ENCODE data around the gene WT1. TPM values are rescaled to one million over a fixed set of nuclear protein-coding genes. Genes with fewer than 3 reads are reported as not detected.

Gene WT1
- total and polyA plus RNA-seq, 4 donors: 0.07 to 0.92 (median 0.47) TPM

DNA sequence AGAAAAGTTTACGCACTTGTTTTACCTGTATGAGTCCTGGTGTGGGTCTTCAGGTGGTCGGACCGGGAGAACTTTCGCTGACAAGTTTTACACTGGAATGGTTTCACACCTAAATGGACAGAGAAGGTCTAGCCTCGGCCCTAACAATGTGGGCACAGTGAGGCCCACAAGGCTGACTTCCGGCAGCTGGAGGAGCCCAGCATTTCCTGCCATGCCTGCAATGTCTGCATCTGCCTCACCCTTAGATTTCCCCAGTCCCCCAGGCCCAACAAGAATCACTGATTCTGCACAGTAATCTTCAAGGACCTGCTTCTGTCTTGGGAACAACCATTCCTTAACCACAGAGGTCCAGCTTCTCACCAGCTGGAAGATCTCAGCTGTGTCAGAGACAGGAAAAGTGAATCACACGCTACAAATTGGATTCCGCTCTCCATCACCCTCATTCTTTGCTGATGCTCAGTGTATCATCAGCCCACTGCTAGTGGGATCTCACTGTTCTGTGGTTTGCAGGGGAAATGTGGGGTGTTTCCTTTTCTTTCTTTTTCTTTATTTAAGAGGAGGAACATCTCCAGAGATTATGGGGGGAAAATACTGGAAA, 43.3 kb downstream of the WT1 start:
- H3K4me3 ChIP-seq: no peak overlapping the region
- peaks cover 0 to 6% (median 6%) of the 10 kb centered on the region in 3 donors for H3K27me3 ChIP-seq (ENCODE audit: control insufficient read depth in 3 of 3, insufficient read depth in 3 of 3, low read length in 2 of 3)
- TF ChIP-seq, protein P1, sequence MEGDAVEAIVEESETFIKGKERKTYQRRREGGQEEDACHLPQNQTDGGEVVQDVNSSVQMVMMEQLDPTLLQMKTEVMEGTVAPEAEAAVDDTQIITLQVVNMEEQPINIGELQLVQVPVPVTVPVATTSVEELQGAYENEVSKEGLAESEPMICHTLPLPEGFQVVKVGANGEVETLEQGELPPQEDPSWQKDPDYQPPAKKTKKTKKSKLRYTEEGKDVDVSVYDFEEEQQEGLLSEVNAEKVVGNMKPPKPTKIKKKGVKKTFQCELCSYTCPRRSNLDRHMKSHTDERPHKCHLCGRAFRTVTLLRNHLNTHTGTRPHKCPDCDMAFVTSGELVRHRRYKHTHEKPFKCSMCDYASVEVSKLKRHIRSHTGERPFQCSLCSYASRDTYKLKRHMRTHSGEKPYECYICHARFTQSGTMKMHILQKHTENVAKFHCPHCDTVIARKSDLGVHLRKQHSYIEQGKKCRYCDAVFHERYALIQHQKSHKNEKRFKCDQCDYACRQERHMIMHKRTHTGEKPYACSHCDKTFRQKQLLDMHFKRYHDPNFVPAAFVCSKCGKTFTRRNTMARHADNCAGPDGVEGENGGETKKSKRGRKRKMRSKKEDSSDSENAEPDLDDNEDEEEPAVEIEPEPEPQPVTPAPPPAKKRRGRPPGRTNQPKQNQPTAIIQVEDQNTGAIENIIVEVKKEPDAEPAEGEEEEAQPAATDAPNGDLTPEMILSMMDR (IDR thresholded peaks at IDR 0.05; ENCODE audit: control extremely low read depth, extremely low read depth): no peak
- H3K27ac ChIP-seq (ENCODE audit: low read depth in 1 of 2, low read length in 1 of 2): no peak overlapping the region
- DNase-seq (no peak), ATAC-seq (ENCODE audit: insufficient read depth, low FRiP score) (no peak)
- WGBS, 2 donors: 65 to 74% methylated on average over 8 of the region's 8 CpGs
- no peak overlapping the region for H3K9ac ChIP-seq (ENCODE audit: insufficient read depth in 1 of 2, low read length in 2 of 2)
- no peaks in the 10 kb centered on the region for H3K36me3 ChIP-seq (ENCODE audit: control insufficient read depth in 4 of 4, insufficient read depth in 4 of 4, low read length in 4 of 4)
- no peaks in the 10 kb centered on the region for H3K4me1 ChIP-seq (ENCODE audit: control insufficient read depth in 5 of 5, insufficient read depth in 5 of 5, low read length in 5 of 5)
- H3K9me3 ChIP-seq (ENCODE audit: control insufficient read depth in 4 of 4, insufficient read depth in 3 of 4, low read length in 3 of 4): peaks cover 0 to 7% (median 0%) of the 10 kb centered on the region in 4 donors

DNA sequence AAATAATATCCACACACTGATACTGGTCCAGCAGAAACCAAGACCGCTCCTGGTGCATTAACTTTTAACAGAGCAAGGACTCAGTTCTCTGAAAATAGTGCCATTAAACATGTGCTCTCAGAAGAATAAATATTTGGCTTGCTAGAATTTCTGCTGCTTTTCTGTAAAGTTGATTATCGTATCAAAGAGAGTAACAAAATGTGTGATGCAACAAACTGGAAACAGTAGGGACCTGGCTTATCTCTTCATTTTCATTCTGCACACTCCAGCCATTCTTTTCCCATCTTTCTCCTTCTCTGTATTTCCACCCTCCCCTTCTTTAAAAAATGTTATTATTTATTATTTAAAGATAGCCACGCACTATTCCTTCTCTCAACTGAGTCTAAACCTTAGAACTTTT, 43.9 kb downstream of the WT1 start:
- peaks cover 0 to 6% (median 5%) of the 10 kb centered on the region in 3 donors for H3K27me3 ChIP-seq (ENCODE audit: control insufficient read depth in 3 of 3, insufficient read depth in 3 of 3, low read length in 2 of 3)
- peaks cover 0 to 7% (median 0%) of the 10 kb centered on the region in 4 donors for H3K9me3 ChIP-seq (ENCODE audit: control insufficient read depth in 4 of 4, insufficient read depth in 3 of 4, low read length in 3 of 4)
- H3K36me3 ChIP-seq (ENCODE audit: control insufficient read depth in 4 of 4, insufficient read depth in 4 of 4, low read length in 4 of 4): no peaks in the 10 kb centered on the region
- WGBS, 2 donors: 75 to 87% methylated on average over 3 of the region's 3 CpGs
- TF ChIP-seq, protein P1 (IDR thresholded peaks at IDR 0.05; ENCODE audit: control extremely low read depth, extremely low read depth): no peak
- ATAC-seq (ENCODE audit: insufficient read depth, low FRiP score): no peak
- H3K4me3 ChIP-seq: no peak overlapping the region
- no peaks in the 10 kb centered on the region for H3K4me1 ChIP-seq (ENCODE audit: control insufficient read depth in 5 of 5, insufficient read depth in 5 of 5, low read length in 5 of 5)
- no peak overlapping the region for H3K27ac ChIP-seq (ENCODE audit: low read depth in 1 of 2, low read length in 1 of 2)
- no peak overlapping the region for H3K9ac ChIP-seq (ENCODE audit: insufficient read depth in 1 of 2, low read length in 2 of 2)
- no peak for DNase-seq

DNA sequence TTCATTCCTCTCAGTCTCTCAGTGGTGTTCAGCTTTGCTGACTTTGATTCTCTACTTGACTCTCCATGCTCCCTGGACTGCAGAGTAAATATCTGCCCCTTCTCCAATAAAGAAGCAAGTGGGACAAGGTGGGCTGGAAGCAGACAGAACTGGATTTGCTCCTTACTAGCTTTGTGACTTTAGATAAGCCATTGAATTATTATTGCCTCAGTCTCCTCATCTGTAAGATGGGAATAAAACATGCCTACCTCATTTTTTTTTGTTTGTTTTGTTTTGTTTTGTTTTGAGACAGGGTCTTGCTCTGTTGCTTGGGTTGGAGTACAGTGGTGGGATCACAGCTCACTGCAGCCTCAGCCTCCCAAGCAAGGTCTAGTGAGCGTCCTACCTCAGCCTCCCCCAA, 44.6 kb downstream of the WT1 start:
- Histone ChIP-seq H3K36me3 (ENCODE audit: control insufficient read depth in 4 of 4, insufficient read depth in 4 of 4, low read length in 4 of 4) (no peaks in the 10 kb centered on the region), H3K27ac (ENCODE audit: low read depth in 1 of 2, low read length in 1 of 2) (no peak overlapping the region), H3K9ac (ENCODE audit: insufficient read depth in 1 of 2, low read length in 2 of 2) (no peak overlapping the region), H3K4me3 (no peak overlapping the region), H3K27me3 (ENCODE audit: control insufficient read depth in 3 of 3, insufficient read depth in 3 of 3, low read length in 2 of 3) (peaks cover 0 to 5% (median 3%) of the 10 kb centered on the region in 3 donors), H3K9me3 (ENCODE audit: control insufficient read depth in 4 of 4, insufficient read depth in 3 of 4, low read length in 3 of 4) (peaks cover 0 to 7% (median 0%) of the 10 kb centered on the region in 4 donors), H3K4me1 (ENCODE audit: control insufficient read depth in 5 of 5, insufficient read depth in 5 of 5, low read length in 5 of 5) (no peaks in the 10 kb centered on the region)
- TF ChIP-seq, protein P1 (IDR thresholded peaks at IDR 0.05; ENCODE audit: control extremely low read depth, extremely low read depth): no peak
- 88 to 96% methylated on average over 1 of the region's 1 CpG for WGBS, 2 donors
- ATAC-seq (ENCODE audit: insufficient read depth, low FRiP score): no peak
- DNase-seq: no peak
